Embryonic facial prominence (tissue), 1 donor: ENCODE data around the gene PCDHB10.
"Not testable (repeated sequence)": the region's sequence is repeated elsewhere in the genome, so short reads cannot be mapped to it uniquely, and the experiment has no call there.

Experiments used
- DNase-seq: peaks from one replicate; pipeline ENCODE4 v3.0.0-alpha.2; 2016; ENCODE audit errors: extremely low spot score

Gene PCDHB10

DNA sequence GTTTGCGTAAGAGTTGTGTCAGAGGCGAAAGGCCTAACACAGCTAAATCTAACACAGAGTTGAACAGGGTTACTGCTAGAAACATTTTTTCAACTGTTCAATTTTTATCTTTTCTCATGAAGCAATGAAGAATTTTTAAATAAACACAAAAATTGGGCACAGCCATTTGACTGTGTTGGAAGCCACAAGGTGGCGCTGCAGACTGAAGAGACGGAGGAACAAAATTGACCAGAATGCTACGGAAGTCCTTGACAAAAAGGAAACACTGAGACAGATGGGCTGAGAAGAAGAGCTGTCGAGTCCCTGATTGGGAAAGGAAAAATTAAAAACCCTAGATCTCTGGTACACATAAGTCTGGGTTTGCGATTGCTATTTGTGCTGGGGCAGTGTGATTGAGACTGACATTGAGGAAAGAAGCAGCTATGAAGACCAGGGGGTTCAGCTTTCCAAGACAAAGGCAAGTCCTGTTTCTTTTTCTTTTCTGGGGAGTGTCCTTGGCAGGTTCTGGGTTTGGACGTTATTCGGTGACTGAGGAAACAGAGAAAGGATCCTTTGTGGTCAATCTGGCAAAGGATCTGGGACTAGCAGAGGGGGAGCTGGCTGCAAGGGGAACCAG is 5.1 kb upstream of the PCDHB10 start, which contains the start of gene PCDHB9:
PCDHB9 (plus strand) TSS at position 265 of the 616 bp plus-strand sequence; CDS start at position 423, 158 bp downstream.
- no peak for DNase-seq

DNA sequence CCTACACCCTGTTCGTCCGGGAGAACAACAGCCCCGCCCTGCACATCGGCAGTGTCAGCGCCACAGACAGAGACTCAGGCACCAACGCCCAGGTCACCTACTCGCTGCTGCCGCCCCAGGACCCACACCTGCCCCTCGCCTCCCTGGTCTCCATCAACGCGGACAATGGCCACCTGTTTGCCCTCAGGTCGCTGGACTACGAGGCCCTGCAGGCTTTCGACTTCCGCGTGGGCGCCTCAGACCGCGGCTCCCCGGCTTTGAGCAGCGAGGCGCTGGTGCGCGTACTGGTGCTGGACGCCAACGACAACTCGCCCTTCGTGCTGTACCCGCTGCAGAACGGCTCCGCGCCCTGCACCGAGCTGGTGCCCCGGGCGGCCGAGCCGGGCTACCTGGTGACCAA is 3.5 kb upstream of the PCDHB10 start:
- not testable (repeated sequence) for DNase-seq

DNA sequence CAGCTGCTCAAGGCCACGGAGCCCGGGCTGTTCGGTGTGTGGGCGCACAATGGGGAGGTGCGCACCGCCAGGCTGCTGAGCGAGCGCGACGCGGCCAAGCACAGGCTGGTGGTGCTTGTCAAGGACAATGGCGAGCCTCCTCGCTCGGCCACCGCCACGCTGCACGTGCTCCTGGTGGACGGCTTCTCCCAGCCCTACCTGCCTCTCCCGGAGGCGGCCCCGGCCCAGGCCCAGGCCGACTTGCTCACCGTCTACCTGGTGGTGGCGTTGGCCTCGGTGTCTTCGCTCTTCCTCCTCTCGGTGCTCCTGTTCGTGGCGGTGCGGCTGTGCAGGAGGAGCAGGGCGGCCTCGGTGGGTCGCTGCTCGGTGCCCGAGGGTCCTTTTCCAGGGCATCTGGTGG is 3.0 kb upstream of the PCDHB10 start:
- DNase-seq: not testable (repeated sequence)

DNA sequence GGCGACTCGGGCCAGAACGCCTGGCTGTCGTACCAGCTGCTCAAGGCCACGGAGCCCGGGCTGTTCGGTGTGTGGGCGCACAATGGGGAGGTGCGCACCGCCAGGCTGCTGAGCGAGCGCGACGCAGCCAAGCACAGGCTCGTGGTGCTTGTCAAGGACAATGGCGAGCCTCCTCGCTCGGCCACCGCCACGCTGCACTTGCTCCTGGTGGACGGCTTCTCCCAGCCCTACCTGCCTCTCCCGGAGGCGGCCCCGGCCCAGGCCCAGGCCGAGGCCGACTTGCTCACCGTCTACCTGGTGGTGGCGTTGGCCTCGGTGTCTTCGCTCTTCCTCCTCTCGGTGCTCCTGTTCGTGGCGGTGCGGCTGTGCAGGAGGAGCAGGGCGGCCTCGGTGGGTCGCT is 2.2 kb downstream of the PCDHB10 start:
- not testable (repeated sequence) for DNase-seq

DNA sequence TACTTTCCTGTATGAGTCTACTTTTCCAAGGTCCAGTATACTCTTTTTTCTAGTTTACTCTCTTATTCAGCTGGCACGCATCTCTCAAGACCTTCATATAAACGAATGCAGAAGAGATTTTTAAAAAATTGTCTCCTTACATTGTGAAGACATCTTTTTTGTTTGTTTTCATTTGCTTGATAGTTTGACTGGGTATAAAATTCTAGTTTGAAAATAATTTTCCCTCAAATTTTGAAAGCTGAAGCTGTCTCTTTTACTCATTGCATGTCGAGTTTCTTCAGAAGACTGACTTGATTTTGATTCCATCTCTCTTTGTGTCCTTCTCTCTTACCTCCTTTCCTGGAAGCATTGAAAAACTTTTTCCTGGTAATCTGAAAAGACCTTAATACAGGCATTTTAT is 4.2 kb downstream of the PCDHB10 start:
- DNase-seq: no peak

DNA sequence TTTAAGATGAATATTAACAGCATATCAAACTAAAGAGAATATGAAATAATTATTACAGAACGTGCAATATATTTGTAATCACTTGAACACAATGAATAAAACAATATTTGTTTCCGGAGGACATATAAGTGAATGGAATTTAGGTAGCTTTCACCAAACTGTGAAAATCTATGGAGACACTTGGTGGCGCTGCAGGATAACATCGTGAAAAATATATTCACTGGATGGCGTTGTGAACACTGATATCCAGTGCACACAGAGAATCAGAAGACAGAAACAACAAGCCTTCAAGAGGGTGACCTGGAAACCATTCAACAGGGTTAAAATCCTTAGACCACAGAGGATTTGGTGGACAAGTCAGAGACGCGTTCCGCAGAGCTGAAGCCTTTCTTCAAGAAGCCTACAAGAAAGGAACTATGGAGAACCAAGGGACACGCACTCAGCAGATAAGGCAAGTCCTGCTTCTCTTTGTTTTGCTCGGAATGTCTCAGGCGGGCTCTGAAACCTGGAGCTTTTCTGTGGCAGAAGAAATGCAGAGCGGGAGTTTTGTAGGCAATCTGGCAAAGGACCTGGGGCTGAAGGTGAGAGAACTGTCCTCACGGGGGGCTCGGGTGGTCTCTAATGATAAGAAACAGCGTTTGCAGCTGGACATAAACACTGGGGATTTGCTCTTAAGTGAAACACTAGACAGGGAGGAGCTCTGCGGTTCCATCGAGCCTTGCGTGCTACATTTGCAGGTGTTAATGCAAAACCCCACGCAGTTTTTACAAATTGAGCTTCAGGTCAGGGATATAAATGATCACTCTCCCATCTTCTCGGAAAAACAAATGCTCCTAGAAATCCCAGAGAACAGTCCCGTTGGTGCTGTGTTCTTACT is 7.4 kb downstream of the PCDHB10 start, which contains the start of gene PCDHB11:
PCDHB11 (plus strand) TSS at position 269 of the 877 bp plus-strand sequence; CDS start at position 417, 148 bp downstream.
- no peak for DNase-seq

DNA sequence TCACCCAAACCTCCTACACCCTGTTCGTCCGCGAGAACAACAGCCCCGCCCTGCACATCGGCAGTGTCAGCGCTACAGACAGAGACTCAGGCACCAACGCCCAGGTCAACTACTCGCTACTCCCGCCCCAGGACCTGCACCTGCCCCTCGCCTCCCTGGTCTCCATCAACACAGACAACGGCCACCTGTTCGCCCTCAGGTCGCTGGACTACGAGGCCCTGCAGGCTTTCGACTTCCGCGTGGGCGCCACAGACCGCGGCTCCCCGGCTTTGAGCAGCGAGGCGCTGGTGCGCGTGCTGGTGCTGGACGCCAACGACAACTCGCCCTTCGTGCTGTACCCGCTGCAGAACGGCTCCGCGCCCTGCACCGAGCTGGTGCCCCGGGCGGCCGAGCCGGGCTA is 9.0 kb downstream of the PCDHB10 start:
- DNase-seq: not testable (repeated sequence)

DNA sequence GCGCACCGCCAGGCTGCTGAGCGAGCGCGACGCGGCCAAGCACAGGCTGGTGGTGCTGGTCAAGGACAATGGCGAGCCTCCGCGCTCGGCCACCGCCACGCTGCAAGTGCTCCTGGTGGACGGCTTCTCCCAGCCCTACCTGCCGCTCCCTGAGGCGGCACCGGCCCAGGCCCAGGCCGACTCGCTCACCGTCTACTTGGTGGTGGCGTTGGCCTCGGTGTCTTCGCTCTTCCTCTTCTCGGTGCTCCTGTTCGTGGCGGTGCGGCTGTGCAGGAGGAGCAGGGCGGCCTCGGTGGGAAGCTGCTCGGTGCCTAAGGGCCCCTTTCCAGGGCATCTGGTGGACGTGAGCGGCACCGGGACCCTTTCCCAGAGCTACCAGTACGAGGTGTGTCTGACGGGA is 9.5 kb downstream of the PCDHB10 start:
- DNase-seq: not testable (repeated sequence)

DNA sequence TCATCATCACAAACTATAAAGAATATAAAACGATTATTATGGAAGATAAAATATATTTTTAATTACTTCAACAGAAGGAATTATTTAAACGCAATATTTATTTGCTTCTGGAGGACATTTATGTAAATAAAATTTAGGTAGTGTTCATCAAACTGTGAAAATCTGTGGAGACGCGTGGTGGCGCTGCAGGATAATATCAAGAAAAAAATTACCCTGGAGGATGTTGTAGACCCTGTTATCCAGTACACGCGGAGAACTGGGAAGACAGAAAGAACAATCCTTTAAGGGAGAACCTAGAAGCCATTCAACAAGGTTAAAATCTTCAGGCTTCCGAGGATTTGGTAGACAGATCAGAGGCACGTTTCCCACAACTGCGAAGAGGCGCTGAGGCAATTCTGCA is 16.3 kb downstream of the PCDHB10 start, which contains the start of gene PCDHB12:
PCDHB12 (plus strand) TSS at position 242 of the 400 bp plus-strand sequence. CDS start 189 bp downstream, outside the sequence.
- DNase-seq: no peak

DNA sequence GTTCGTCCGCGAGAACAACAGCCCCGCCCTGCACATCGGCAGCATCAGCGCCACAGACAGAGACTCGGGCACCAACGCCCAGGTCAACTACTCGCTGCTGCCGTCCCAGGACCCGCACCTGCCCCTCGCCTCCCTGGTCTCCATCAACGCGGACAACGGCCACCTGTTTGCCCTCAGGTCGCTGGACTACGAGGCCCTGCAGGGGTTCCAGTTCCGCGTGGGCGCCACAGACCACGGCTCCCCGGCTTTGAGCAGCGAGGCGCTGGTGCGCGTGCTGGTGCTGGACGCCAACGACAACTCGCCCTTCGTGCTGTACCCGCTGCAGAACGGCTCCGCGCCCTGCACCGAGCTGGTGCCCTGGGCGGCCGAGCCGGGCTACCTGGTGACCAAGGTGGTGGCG is 18.1 kb downstream of the PCDHB10 start:
- not testable (repeated sequence) for DNase-seq

DNA sequence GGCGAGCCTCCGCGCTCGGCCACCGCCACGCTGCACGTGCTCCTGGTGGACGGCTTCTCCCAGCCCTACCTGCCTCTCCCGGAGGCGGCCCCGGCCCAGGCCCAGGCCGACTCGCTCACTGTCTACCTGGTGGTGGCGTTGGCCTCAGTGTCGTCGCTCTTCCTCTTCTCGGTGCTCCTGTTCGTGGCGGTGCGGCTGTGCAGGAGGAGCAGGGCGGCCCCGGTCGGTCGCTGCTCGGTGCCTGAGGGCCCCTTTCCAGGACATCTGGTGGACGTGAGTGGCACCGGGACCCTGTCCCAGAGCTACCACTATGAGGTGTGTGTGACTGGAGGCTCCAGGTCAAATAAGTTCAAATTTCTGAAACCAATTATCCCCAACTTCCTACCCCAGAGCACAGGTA is 18.7 kb downstream of the PCDHB10 start:
- not testable (repeated sequence) for DNase-seq

DNA sequence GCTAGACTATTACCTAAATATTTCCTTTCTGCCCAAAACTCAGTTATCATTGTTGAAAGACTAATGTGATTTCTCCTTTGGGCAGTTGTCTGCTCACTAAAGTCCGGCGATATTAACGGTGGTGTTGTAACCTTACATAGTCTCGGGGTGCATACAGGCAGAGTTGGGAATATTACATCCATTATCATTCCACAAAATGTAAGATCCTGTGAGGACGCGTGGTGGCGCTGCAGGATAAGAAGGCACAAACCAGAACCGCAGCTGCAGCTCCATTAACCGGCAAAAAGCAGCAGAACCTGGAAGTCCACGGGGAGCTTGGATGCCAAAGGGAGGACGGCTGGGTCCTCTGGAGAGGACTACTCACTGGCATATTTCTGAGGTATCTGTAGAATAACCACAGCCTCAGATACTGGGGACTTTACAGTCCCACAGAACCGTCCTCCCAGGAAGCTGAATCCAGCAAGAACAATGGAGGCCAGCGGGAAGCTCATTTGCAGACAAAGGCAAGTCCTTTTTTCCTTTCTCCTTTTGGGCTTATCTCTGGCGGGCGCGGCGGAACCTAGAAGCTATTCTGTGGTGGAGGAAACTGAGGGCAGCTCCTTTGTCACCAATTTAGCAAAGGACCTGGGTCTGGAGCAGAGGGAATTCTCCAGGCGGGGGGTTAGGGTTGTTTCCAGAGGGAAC is 21.6 kb downstream of the PCDHB10 start, which contains the start of gene PCDHB13:
PCDHB13 (plus strand) TSS at position 264 of the 684 bp plus-strand sequence; CDS start at position 469, 205 bp downstream.
- DNase-seq: not testable (repeated sequence)

DNA sequence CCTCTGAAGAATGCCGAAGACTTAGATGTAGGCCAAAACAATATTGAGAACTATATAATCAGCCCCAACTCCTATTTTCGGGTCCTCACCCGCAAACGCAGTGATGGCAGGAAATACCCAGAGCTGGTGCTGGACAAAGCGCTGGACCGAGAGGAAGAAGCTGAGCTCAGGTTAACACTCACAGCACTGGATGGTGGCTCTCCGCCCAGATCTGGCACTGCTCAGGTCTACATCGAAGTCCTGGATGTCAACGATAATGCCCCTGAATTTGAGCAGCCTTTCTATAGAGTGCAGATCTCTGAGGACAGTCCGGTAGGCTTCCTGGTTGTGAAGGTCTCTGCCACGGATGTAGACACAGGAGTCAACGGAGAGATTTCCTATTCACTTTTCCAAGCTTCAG is 22.4 kb downstream of the PCDHB10 start:
- not testable (repeated sequence) for DNase-seq

DNA sequence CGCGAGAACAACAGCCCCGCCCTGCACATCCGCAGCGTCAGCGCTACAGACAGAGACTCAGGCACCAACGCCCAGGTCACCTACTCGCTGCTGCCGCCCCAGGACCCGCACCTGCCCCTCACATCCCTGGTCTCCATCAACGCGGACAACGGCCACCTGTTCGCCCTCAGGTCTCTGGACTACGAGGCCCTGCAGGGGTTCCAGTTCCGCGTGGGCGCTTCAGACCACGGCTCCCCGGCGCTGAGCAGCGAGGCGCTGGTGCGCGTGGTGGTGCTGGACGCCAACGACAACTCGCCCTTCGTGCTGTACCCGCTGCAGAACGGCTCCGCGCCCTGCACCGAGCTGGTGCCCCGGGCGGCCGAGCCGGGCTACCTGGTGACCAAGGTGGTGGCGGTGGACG is 23.4 kb downstream of the PCDHB10 start:
- DNase-seq: not testable (repeated sequence)

DNA sequence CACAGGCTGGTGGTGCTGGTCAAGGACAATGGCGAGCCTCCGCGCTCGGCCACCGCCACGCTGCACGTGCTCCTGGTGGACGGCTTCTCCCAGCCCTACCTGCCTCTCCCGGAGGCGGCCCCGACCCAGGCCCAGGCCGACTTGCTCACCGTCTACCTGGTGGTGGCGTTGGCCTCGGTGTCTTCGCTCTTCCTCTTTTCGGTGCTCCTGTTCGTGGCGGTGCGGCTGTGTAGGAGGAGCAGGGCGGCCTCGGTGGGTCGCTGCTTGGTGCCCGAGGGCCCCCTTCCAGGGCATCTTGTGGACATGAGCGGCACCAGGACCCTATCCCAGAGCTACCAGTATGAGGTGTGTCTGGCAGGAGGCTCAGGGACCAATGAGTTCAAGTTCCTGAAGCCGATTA is 23.9 kb downstream of the PCDHB10 start:
- not testable (repeated sequence) for DNase-seq

DNA sequence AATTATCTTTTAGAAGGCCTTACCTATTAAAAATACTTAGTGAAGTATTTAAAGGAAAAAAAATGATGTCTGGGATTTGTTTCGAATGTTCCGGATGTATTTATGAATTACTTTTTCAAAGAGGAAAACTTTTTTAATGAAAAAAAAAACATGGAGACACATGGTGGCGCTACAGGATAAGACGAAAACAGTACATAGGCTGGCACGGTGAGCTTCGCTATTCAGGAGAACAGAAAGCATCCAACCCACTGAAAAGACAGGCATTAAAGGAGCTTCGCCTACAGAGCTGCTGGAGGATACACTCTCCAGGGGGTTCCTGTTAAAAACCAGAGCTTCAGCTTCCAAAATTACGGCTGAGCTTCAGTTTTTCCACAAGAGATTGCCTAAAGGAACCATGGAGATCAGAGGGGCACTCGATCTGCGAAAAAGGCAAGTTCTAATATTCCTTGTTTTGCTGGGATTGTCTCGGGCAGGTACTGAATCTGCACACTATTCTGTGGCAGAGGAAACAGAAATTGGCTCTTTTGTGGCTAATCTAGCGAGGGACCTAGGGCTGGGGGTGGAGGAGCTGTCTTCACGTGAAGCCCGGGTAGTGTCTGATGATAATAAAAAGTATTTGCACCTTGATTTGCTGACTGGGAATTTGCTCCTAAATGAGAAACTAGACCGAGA is 31.1 kb downstream of the PCDHB10 start, which contains the start of gene PCDHB14:
PCDHB14 (plus strand) TSS at position 232 of the 672 bp plus-strand sequence; CDS start at position 395, 163 bp downstream.
- DNase-seq: no peak

DNA sequence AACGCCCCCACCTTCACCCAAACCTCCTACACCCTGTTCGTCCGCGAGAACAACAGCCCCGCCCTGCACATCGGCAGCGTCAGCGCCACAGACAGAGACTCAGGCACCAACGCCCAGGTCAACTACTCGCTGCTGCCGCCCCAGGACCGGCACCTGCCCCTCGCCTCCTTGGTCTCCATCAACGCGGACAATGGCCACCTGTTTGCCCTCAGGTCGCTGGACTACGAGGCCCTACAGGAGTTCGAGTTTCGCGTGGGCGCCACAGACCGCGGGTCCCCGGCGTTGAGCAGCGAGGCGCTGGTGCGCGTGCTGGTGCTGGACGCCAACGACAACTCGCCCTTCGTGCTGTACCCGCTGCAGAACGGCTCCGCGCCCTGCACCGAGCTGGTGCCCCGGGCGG is 32.7 kb downstream of the PCDHB10 start:
- DNase-seq: not testable (repeated sequence)

DNA sequence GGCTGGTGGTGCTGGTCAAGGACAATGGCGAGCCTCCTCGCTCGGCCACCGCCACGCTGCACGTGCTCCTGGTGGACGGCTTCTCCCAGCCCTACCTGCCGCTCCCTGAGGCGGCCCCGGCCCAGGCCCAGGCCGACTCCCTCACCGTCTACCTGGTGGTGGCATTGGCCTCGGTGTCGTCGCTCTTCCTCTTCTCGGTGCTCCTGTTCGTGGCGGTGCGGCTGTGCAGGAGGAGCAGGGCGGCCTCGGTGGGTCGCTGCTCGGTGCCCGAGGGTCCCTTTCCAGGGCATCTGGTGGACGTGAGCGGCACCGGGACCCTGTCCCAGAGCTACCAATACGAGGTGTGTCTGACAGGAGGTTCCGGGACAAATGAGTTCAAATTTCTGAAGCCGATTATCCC is 33.3 kb downstream of the PCDHB10 start:
- not testable (repeated sequence) for DNase-seq

DNA sequence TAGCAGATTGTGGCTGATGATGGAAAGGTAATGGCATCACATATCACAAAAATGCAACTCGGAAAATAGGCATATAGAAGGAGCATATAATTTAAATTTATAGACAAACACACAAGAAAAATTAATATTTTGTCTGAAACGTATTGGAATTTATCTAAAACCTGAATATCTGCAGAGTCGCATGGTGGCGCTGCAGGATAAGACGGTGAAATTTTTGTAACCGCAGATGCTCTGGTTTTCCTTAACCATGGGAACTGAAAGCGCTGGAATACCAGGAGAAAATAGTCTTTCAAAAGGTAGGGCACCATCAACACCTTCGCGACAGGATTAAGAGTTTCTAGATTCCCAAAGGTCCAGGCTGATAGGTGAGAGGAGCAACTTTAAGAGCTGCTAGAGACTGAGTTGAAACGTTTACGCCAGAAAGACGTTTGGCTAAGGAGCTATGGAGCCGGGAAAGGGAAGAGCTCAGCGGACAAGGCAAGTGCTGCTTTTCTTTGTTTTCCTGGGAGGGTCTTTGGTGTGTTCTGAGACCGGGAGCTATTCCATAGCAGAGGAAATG is 42.0 kb downstream of the PCDHB10 start:
- no peak for DNase-seq

DNA sequence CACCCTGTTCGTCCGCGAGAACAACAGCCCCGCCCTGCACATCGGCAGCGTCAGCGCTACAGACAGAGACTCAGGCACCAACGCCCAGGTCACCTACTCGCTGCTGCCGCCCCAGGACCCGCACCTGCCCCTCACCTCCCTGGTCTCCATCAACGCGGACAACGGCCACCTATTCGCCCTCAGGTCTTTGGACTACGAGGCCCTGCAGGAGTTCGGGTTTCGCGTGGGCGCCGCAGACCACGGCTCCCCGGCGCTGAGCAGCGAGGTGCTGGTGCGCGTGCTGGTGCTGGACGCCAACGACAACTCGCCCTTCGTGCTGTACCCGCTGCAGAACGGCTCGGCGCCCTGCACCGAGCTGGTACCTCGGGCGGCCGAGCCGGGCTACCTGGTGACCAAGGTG is 43.8 kb downstream of the PCDHB10 start:
- not testable (repeated sequence) for DNase-seq
